ENCODE results near the gene OTOG.

- TF ChIP-seq CTCF (IDR thresholded peaks at IDR 0.05; ENCODE audit: borderline replicate concordance, extremely low read depth, low read length, poor library complexity, severe bottlenecking), result no peak
- no peak for TF ChIP-seq EZH2 (IDR thresholded peaks at IDR 0.05; ENCODE audit: borderline replicate concordance, low read depth, low read length, severe bottlenecking)
These were observed 104.0 kb downstream of the OTOG start for GRCh38 chr11:17651061-17651460.
